Heart right ventricle (tissue), 16 donors: Measurements from ENCODE around the gene NHSL2. TPM values are rescaled to one million over a fixed set of nuclear protein-coding genes. Genes with fewer than 3 reads are reported as not detected.

Source experiments
- ATAC-seq, 8 donors: fragments of 200-7000 bp; cut with Tn5 transposase; one replicate each; pipeline ENCODE4 v1.9.1; 2020; ENCODE audit warnings: mild to moderate bottlenecking in 8 of 8, moderate library complexity in 8 of 8, moderate number of reproducible peaks in 1 of 8
- DNase-seq, 2 donors: peaks; one replicate each; pipeline ENCODE4 v3.0.0-alpha.2; 2020
- H3K27ac ChIP-seq, 10 donors: fragments of 200-600 bp; sonication (generic) in 2 of 10; one replicate each; pipeline versions ENCODE4 v1.5.0 to v1.8.0; 2020 to 2022; ENCODE audit warnings: mild to moderate bottlenecking in 3 of 10
- H3K27me3 ChIP-seq, 7 donors: fragments of 200-600 bp; one replicate each; pipeline ENCODE4 v1.8.0; 2021 to 2022; ENCODE audit warnings: mild to moderate bottlenecking in 2 of 7
- H3K36me3 ChIP-seq, 9 donors: fragments of 200-600 bp; sonication (generic) in 1 of 9; one replicate each; pipeline versions ENCODE4 v1.5.0 to v1.8.0; 2020 to 2022; ENCODE audit warnings: mild to moderate bottlenecking in 2 of 9
- H3K4me1 ChIP-seq, 9 donors: fragments of 200-600 bp; sonication (generic) in 1 of 9; one replicate each; pipeline versions ENCODE4 v1.5.0 to v1.8.0; 2020 to 2022; ENCODE audit warnings: mild to moderate bottlenecking in 4 of 9
- H3K4me3 ChIP-seq, 10 donors: fragments of 200-600 bp; sonication (generic) in 2 of 10; one replicate each; pipeline versions ENCODE4 v1.5.0 to v1.8.0; 2020 to 2022; ENCODE audit warnings: mild to moderate bottlenecking in 7 of 10, moderate library complexity in 2 of 10
- H3K9me3 ChIP-seq, 11 donors: fragments of 200-600 bp in 10 of 11; sonication (generic) in 2 of 11; one replicate each; pipeline versions ENCODE4 v1.5.0 to v1.8.0; 2013 to 2022; ENCODE audit warnings: mild to moderate bottlenecking in 2 of 11, control low read depth in 1 of 11, moderate library complexity in 1 of 11
- CTCF ChIP-seq, 9 donors: fragments of 200-600 bp; sonication (generic) in 2 of 9; IDR thresholded peaks; one replicate each; pipeline versions ENCODE4 v1.5.0 to v1.8.0; 2021 to 2022; ENCODE audit warnings: antibody characterized with exemption in 9 of 9, mild to moderate bottlenecking in 5 of 9, moderate library complexity in 1 of 9
- WGBS, 2 donors: extraction: QIAGEN DNeasy Blood & Tissue Kit; methylation state at CpG; one replicate each; pipeline ENCODE4 v1.1.7; 2013; ENCODE audit warnings: inconsistent platforms in 1 of 2; 5-methylcytosine and 5-hydroxymethylcytosine counted together
- intact Hi-C, 10 donors: fragments of 100-400 bp; cut with DNase I; formaldehyde crosslinking; loops; one replicate each; pipeline versions ENCODE4 v1.11.1 to v1.14.2; 2022
- polyA plus RNA-seq, 2 donors: library from polyadenylated mRNA; stranded (reverse); fragments of 200-250 nt; gene quantifications; one replicate each; pipeline ENCODE4 v1.2.3, GENCODE V29; 2013
- total RNA-seq, 10 donors: library from RNA; stranded (reverse); fragmentation: NEBNext Ultra II Directional in 3 of 10; extraction: Animal tissue kit (Norgen Biotek cat#: 25700) in 3 of 10; gene quantifications; one replicate each; pipeline versions ENCODE4 v1.2.1 to v1.2.4, GENCODE V29; 2021 to 2023
- donor health status: Arrhythmogenic right ventricular cardiomyopathy.
- donor health status: ischemic (EF 13 %, LVEDD 7.1; RV severe dilation, severe dysfunction).
- donor health status: healthy with polysubstance abuse.
- donor health status: DM: no; HTN: yes; CAD: no.
- donor health status: DM: no; HTN: no; CAD: no.
- donor health status: ischemic (EF 25% LVEDD 6.9; RV normal size, moderate dysfunction).
- donor health status: ischemic (EF 25% LVEDD 5.7; RV mildly dilated, moderate dysfunction).
- donor health status: healthy.
- donor health status: DM: yes; HTN: yes; CAD: no.
- donor health status: Ischemic cardiomyopathy.
- donor health status: ischemic (EF 35%, LVEDD 5.7; RV mildly dilated, moderate dysfunction).
- donor health status: nonischemic (EF 11% LVEDD 7.7; RV severe dilation, severe dysfunction).
- donor health status: DM: yes; HTN: yes; CAD: no.
- donor health status: PGD.
- donor health status: ischemic (EF 29% LVEDD 5.4; RV normal size, mild dysfunction).
- donor health status: nonischemic (EF 23%, LVEDD 6.1; RV moderate dilation, normal function).

Gene NHSL2
- total and polyA plus RNA-seq, 12 donors = 0.86 to 8.4 (median 6.2) TPM

DNA sequence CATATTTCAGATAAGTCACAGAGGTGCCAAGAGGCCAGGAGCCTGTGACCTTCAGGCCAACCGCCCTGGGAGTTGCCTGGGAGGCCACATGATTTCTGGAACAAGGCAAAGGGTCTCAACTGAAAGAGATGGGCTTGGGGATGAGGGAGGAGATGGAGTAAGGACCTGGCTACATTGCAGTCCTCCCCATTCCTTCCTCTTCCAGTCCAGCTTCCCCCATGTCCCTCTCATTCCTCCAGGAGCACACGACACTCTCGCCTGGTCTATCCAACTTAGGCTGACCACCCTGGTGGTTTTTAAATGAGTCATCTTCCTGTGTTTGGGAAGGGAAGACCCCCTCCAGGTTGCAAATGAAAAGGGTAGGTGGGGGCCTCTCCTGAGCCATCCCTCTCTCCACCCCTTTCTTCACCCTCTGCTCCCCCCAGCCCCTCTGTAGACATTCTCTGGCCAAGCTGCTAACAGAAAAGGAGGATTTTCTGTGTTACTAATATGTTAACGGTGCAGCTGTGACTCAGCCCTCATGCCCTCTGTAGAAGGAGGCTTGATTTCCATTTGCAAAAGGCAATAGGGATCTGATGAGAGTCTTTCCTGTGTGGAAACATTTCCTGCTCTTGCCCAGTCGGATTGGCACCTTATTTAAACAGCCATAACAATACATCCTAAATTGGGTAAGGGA lies 141.9 kb downstream of the NHSL2 start:
- no peak for ATAC-seq
- Histone ChIP-seq H3K4me1 (peaks cover 0 to 11% (median 0%) of the 10 kb centered on the region in 9 donors), H3K27ac (no peak overlapping the region), H3K36me3 (no peaks in the 10 kb centered on the region), H3K4me3 (no peak overlapping the region), H3K9me3 (no peaks in the 10 kb centered on the region), H3K27me3 (peaks cover 0 to 59% (median 0%) of the 10 kb centered on the region in 7 donors)
- intact Hi-C loops = no loop called here
- WGBS, 2 donors = 78 to 85% methylated on average over 5 of the region's 5 CpGs
- no peak for TF ChIP-seq CTCF (IDR thresholded peaks at IDR 0.05)
- DNase-seq = no peak

GRCh38 chrX:72053508-72053907 lies 142.9 kb downstream of the NHSL2 start:
- no peak for TF ChIP-seq CTCF (IDR thresholded peaks at IDR 0.05)
- 97 to 98% methylated on average over 5 of the region's 5 CpGs for WGBS, 2 donors
- Histone ChIP-seq H3K36me3 (no peaks in the 10 kb centered on the region), H3K4me1 (peaks cover 0 to 21% (median 0%) of the 10 kb centered on the region in 9 donors), H3K27ac (no peak overlapping the region), H3K4me3 (no peak overlapping the region), H3K27me3 (peaks cover 0 to 64% (median 0%) of the 10 kb centered on the region in 7 donors), H3K9me3 (no peaks in the 10 kb centered on the region)
- no peak for DNase-seq
- intact Hi-C loops = no loop called here
- no peak for ATAC-seq

GRCh38 chrX:72054779-72055489 lies 144.3 kb downstream of the NHSL2 start:
- Histone ChIP-seq H3K4me3 (no peak overlapping the region), H3K9me3 (no peaks in the 10 kb centered on the region), H3K27me3 (peaks cover 0 to 71% (median 0%) of the 10 kb centered on the region in 7 donors), H3K27ac (no peak overlapping the region), H3K4me1 (peaks cover 0 to 19% (median 0%) of the 10 kb centered on the region in 9 donors), H3K36me3 (no peaks in the 10 kb centered on the region)
- 81 to 86% methylated on average over 19 of the region's 19 CpGs for WGBS, 2 donors
- intact Hi-C loops = no loop called here
- ATAC-seq (no peak), DNase-seq (no peak)
- TF ChIP-seq CTCF (IDR thresholded peaks at IDR 0.05) = no peak

DNA sequence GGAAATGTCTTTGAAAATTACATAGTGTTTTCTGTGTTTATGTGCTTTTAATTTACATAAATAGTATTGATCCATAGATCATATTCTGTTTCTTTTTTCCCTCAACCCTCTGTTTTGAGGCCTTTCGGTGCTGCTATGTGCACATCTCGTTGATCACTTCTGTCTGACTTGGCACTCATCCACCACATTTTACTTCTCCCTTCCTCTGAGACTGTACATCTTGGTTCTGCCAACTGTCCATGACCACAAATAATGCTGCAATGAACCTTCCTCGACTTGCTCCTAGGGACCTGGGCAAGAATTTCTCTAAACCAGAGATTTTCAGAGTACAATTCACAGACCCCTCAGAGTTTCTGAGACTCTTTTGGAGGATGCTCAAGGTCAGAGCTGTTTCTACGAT lies 146.7 kb downstream of the NHSL2 start:
- 37 to 47% methylated on average over 4 of the region's 4 CpGs for WGBS, 2 donors
- TF ChIP-seq CTCF (IDR thresholded peaks at IDR 0.05) = no peak
- peaks cover 0 to 26% (median 1%) of the 10 kb centered on the region in 9 donors for H3K4me1 ChIP-seq
- H3K27me3 ChIP-seq = peaks cover 0 to 78% (median 0%) of the 10 kb centered on the region in 7 donors
- peak overlapping the region in 1 of 10 donors; percentile 3 for H3K27ac ChIP-seq
- no peaks in the 10 kb centered on the region for H3K9me3 ChIP-seq
- DNase-seq (no peak), ATAC-seq (no peak)
- H3K36me3 ChIP-seq = no peaks in the 10 kb centered on the region
- intact Hi-C loops = no loop called here
- no peak overlapping the region for H3K4me3 ChIP-seq
